Suprapubic skin (tissue), 3 donors: ENCODE results near the gene FIBIN.
"Not testable (repeated sequence)": the region's sequence is repeated elsewhere in the genome, so short reads cannot be mapped to it uniquely, and the experiment has no call there.

Experiments
- POLR2A ChIP-seq, 2 donors: fragments of 450-650 bp; IDR thresholded peaks; one replicate each; pipeline ENCODE4 v1.6.1; 2017; ENCODE audit warnings: antibody characterized with exemption in 2 of 2, mild to moderate bottlenecking in 2 of 2, moderate library complexity in 2 of 2
- TF ChIP-seq, protein P1 (sequence below), 2 donors: fragments of 200-600 bp in 1 of 2; fragments of 450-650 bp in 1 of 2; sonication (generic) in 1 of 2; IDR thresholded peaks; one replicate each; pipeline ENCODE4 v1.5.1; 2016 to 2019; ENCODE audit warnings: antibody characterized with exemption in 2 of 2, mild to moderate bottlenecking in 1 of 2, moderate library complexity in 1 of 2

DNA sequence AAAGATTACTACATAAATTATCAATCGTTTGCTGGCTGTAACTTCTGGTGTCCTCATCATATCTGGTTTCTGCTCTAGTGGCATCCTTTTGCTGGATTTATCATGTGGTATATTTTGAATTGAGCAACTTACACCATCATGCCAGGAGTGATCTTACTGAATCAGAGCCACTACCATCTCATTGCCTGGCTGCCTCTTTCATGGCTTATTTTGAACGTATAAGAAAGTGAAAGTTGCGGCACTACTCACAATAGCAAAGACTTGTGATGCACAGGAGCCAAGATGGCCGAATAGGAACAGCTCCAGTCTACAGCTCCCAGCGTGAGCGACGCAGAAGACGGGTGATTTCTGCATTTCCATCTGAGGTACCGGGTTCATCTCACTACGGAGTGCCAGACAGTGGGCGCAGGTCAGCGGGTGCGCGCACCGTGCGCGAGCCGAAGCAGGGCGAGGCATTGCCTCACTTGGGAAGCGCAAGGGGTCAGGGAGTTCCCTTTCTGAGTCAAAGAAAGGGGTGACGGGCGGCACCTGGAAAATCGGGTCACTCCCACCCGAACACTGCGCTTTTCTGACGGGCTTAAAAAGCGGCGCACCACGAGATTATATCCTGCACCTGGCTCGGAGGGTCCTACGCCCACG, 28.9 kb upstream of the FIBIN start:
- TF ChIP-seq, protein P1, sequence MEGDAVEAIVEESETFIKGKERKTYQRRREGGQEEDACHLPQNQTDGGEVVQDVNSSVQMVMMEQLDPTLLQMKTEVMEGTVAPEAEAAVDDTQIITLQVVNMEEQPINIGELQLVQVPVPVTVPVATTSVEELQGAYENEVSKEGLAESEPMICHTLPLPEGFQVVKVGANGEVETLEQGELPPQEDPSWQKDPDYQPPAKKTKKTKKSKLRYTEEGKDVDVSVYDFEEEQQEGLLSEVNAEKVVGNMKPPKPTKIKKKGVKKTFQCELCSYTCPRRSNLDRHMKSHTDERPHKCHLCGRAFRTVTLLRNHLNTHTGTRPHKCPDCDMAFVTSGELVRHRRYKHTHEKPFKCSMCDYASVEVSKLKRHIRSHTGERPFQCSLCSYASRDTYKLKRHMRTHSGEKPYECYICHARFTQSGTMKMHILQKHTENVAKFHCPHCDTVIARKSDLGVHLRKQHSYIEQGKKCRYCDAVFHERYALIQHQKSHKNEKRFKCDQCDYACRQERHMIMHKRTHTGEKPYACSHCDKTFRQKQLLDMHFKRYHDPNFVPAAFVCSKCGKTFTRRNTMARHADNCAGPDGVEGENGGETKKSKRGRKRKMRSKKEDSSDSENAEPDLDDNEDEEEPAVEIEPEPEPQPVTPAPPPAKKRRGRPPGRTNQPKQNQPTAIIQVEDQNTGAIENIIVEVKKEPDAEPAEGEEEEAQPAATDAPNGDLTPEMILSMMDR (IDR thresholded peaks at IDR 0.05) = not testable (repeated sequence)
- TF ChIP-seq POLR2A (IDR thresholded peaks at IDR 0.05) = not testable (repeated sequence)
